GM21737 (cell line): ENCODE data around the gene ZNF3.
A peak's percentile ranks its signal among the peaks of the same experiment; 100 is the strongest.

Source experiments
- ATAC-seq: cut with Tn5 transposase; IDR thresholded peaks from one replicate; pipeline ENCODE4 v1.9.1; 2021; ENCODE audit warnings: mild to moderate bottlenecking, moderate library complexity; ENCODE audit not compliant: unreplicated experiment

Gene ZNF3

DNA sequence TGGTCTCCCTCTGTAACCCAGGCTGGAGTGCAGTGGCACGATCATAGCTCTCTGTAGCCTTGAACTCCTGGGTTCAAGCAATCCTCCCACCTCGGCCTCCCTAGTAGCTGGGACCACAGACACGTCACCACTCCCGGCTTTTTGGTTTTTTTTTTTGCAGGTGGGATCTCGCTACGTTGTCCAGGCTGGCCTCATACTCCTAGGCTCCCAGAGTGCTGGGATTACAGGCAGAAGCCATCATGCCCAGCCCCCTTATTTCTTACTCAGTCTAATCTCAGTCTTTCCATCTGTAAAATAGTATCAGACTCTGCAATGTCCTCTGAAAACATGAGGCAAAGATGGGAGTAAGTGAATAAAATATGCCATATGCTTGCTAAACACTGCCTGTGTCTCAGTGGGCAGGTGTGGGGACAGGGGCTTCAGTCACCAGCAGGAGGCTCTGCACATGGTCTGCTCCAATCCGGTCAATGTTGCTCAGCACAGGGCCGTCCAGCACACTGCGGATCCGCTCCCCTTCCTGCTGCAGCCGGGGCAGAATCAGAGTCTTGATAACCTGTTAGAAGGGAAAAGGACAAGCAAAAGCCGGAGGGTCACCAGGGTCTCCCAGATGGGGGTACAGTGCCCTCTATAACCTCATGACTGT is 28.1 kb upstream of the ZNF3 start:
- ATAC-seq, result no peak

DNA sequence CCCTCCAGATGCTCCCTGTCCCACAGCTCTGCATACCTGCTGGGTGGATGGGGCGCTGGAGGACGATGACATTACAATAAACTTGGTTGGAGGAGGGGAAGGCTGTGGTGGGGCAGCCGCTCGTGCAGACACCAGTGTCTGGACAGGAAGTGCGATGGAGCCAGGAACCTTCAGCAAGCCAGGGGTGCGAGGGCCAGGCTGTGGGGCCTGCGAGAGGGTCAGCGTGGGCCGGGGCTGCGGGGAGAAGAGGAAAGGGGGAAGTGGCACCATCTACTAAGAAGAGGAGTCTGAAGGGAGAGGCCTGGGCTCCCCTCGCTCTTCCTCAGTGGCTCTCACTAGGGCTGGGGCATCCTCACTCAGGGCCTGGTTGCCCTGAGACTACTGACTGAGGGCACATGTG is 26.4 kb upstream of the ZNF3 start:
- no peak for ATAC-seq

DNA sequence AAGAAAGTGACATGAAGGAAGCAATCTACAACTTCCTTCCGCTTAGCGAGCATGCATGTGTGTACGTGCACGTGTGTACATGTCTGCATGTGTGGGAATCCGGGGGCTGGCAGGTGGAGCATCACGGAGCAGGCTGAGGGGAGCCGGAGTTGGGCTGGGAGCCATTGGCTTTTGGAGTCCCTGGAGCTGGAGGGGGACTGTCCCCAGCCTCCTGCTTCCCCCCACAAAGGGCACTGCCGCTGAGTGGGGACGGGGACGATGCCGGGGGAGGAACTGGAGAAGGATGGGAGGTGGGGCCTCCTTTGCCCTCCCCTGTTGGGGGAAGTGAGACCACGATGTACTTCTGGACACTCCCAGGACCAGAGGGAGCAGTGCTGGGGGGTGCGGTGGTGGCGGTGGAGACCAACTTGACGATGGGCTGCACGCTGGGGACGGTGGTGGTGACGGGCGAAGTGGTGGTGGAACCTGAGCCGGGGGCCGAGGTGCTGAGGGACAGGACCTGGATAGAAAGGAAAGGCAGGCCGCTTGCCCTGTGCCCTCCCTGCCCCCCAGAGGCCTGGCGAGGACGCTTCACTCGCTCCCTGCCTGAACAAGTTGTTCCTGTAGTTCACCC is 25.7 kb upstream of the ZNF3 start:
- no peak for ATAC-seq

DNA sequence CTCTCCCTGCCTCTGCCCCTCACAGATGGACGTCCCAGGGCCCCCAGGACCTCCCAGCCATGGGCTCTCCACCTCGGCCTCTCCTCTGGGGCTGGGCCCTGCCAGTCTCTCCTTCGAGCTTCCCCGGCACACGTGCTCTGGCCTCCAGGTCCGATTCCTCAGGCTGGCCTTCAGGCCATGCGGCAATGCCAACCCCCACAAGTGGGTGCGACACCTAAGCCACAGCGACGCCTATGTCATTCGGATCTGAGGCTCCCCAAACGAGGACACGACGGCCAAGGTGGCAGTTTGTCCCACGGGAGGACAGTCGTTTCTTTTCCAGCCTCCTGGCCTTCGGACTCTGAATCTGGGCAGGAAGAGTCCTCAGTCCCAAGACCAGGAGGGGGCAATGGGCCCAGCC is 25.1 kb upstream of the ZNF3 start:
- no peak for ATAC-seq

DNA sequence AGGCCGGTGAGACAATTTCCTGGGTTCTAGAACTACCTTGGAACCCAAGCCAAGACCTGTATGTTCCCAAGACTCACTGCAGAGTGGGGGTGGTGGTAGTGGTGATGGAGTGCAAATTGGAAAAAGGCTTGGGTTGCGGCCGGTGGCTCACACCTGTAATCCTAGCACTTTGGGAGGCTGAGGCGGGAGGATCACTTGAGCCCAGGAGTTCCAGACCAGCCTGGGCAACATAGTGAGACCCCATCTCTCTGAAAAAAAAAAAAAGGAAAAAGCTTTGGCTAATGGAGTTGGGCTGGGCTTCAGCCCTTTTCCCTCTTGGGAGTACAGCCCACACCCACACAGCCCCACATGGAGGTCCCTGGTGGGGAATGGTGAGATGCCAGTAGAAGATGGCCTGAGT is 24.0 kb upstream of the ZNF3 start:
- ATAC-seq, result no peak

DNA sequence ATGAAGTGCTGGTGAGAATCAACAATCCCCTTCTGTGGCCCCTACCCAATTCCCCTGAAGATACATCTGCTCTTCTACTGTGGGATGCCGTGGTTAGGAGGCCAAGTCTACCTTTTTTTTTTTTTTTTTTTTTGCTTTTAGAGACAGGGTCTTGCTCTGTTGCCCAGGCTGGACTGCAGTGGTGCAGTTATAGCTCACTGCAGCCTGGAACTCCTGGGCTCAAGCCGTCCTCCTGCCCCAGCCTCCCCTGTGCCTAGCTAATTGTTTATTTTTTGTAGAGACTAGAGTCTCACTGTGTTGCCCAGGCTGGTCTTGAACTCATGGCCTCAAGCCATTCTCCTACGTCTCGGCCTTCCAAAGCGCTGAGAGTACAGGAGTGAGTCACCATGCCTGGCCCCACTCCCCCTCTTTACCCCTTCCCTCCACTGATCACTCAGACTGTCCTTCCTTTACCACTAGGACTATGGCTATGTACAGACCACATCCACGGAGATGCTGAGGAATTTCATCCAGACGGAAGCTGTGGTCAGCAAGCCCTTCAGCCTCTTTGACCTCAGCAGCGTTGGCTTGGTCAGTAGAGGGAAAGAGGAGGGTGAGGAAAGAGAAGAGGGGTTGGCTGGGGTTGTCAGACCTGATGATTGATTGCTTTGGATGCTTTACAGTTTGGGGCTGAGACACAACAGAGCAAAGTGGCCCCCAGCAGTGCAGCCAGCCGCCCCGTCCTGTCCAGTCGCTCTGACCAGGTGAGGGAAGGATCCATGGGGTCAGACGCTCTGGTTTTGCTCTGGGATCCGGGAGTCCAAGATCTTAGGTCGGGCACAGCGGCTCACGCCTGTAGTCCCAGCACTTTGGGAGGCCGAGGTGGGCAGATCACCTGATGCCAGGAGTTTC is 21.7 kb upstream of the ZNF3 start:
- ATAC-seq, result no peak

DNA sequence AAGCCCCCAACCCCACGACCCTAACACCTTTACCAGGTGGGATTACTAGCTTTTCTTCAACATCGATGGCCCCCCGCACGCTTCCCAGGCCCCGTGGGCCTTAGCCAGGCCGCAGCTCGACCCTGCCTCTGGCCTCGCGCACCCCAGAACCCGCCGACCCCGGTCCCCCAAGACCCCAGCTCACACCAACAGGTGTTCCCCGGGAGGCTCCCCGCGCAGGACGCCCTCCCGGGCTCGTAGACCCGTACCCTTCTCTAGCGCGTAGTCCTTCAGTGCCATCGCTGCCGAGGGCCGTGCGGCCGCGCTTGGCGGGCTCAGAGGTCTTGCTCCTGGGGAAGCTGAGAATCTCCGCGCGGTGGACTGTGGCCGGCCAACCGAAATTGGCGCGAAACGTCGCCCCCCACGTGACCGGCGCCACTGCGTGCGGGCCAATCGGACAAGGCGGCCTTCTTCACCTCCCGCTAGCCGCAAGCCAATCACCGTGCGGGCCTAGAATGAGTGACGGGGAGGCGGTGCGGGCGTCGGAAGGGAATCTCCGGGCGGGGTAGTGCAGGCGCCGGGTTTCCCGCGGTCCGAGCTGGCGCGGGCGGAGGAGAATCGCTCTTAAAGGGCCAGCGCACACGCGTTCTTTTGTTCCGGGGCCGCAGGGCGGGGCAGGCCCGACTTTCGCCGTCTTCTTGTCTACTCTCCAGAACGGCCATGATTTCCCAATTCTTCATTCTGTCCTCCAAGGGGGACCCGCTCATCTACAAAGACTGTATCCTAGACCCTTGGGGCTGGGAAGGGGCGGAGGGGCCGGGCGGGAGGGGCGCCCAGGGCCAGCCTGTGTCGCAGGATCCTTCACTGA is 19.7 kb upstream of the ZNF3 start, which contains the start of the genes AP4M1 and MCM7:
TSS of gene AP4M1 (plus strand) at position 628 of the 847 bp plus-strand sequence. CDS start at position 700, 72 bp downstream.
TSS of gene MCM7 (minus strand) at position 382 of the 847 bp plus-strand sequence. CDS start at position 279, 103 bp downstream.
- peak; percentile 79 for ATAC-seq

DNA sequence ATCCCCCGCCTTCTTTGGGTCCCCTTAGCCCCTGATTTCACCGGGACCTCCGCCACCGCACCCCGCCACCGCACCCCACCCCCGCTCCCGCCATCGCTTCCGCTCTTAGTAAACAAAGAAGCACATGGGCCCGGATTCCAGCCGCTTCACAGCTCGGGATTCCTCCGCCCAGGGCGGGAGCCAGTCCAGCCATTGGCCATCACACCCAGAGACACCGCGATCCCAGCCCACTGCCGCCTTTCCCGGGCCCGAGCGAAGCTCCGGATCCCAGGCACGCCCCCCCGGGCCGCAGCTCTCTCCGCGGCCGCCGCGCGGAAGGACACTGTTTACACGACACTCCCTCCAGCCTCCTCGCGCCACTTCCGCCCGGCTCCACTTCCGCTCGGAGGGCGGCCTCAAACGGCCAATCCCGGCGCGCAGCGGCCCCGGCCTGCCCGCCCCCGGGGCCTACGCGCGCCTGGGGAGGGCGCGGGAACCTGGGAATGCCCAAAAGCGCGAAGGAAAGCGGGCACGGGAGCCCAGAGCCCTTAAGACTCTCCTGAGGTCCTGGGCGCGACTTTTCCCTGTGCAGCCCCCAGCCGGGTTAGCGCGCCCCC is 19.0 kb upstream of the ZNF3 start:
- ATAC-seq, result peak; percentile 61

DNA sequence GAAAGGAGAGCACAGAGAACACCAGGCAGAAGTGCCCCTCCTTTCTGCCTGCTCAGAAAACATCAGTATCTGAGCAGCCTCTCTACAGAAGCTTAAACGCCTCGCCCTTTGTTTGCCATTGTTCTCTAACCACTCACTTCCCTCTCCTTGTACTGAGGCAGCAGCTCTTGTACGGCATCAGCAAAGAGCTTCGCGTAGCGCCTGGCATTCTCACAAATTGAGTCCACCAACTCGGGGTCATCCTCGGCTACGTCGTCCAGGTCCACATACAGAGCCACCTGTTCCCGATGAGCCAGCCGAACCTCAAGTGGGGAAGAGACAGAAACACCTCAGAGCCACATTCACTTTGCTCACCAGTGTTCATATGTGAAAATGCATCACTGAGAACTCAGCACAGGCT is 17.9 kb upstream of the ZNF3 start:
- no peak for ATAC-seq

DNA sequence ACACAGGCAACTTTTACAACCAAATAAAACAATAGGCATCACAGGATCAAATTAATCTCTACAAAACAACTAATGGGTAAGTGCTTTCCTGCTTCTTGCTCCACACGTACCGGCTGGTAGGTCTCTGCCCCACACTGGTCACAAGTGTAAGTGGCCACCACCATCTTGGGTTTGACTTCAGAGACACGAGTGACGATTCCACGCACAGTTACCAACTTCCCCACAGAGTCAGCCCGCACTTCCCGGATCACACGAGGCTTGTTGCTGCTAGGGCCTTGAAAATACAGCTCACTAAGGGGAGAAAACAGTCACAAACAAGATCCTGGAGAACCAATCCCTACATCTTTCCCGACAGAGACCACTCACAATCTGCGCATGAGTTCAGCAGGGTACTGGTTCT is 17.4 kb upstream of the ZNF3 start:
- ATAC-seq, result no peak

DNA sequence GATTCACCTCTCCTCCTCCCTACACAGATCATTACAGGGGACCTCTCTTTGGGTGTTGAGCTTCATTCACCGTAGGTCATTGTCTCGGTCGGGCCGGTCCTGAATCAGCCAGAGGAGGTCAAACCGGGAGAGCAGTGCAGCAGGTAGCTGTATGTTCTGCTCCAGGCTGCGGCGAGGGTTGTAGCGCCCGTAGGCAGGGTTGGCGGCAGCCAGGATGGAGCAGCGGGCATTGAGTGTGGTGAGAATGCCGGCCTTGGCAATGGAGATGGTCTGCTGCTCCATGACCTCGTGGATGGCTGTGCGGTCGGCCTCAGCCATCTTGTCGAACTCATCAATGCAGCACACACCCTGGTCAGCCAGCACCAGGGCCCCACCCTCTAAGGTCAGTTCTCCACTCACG is 14.2 kb upstream of the ZNF3 start:
- no peak for ATAC-seq

DNA sequence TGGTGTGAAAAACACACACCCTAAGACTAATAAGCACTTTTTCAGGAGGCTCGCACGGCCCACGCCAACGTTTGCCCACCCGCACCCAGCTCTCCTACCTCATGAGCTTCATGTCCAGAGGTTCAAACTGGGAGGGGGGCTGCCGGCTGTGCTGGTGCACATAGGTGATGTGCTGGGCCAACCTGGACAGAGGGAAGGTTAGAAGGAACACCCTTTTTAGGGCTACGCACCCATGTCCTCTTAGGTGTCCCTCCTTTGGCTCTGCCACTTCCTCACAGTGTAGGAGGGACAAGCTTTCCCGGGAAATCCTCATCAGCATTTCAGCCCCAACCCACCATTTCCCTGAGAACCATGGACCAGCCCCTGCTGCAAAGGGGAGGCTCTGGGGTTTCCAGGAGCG is 13.8 kb upstream of the ZNF3 start:
- no peak for ATAC-seq

DNA sequence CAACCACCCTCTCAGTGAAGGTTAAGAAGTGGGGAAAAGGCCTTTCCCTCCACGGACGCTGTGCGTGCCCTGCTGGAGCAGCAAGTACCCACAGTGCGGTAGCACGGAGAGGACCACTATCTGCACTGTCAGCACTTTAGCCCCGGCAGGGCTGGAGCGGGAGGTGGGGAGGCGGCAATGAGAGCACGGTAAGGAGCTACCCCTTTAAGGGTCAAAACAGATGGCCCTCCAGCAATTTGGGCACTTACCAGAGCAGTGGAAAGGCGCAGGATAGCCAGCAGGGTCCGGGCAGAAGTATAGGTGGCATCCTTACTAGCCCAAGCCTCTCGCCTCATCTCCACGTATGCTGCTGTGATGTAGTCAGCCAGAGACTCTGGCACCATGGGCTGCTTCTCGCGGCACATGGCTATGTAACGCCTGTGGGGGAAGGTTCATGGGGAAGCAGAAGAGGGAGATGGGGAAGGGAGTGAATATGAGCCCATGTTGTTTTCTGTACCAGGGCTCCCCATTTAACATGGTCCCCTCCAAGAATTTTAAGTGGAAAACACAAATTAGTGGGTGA is 12.5 kb upstream of the ZNF3 start:
- ATAC-seq, result no peak

DNA sequence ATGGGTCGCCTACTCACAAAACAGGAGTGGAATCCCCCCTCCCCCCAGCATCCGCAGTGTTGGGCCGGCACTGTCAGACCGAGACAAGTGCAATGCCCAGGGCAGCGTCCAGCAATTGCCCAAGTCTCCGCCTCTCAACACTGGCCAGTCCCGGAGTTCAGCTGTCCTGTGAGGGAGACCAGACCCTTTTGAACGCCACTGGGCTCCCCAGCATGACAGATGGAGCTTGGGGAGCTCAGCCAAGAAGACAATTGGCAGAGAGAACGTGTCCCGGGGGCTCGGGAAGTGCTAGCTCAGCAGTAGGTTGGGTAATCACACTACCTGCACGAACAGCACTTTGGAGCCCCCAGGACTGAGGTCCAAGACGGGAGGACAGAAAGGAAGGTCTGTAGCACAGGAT is 12.0 kb upstream of the ZNF3 start:
- no peak for ATAC-seq

DNA sequence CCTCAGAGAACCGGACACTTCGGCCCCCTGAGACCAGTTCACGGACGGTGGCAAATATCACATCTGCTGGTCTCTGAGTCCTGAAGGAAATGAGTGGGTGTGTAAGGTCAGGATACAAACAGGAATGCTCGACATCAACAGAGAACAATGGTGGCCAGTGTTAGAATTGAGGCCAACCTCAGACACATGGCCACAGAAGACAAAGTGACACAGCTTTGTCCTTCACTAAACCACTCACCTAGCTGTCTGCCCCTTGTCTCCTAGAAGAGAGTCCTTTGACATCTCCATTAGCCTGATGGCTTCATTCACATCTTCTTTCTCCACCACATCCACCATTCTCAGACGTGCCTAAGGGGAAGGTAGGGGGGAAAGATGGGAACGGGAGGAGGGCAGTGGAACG is 11.5 kb upstream of the ZNF3 start:
- ATAC-seq, result no peak

DNA sequence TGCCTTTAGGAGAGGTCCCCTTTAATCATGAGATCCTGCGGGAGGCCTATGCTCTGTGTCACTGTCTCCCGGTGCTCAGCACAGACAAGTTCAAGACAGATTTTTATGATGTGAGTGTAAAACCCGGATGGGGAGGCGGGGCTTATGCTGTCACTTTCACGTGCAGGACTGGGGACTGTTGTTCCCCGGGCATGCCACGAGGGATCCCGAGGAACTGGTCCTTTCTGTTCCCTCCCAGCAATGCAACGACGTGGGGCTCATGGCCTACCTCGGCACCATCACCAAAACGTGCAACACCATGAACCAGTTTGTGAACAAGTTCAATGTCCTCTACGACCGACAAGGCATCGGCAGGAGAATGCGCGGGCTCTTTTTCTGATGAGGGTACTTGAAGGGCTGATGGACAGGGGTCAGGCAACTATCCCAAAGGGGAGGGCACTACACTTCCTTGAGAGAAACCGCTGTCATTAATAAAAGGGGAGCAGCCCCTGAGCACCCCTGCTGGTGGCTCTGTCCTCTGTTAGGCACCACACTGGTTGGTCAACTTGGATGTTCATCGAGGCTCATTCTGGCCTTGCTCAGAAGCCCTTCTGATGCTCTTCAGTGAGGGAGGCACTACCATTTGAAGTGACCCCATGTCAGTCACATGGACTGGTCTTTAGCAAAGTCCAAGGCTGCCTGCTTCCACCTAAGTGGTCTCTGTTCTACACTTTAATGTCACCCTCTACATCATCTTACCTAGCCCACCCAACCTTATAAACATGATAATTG is 10.1 kb upstream of the ZNF3 start:
- no peak for ATAC-seq

DNA sequence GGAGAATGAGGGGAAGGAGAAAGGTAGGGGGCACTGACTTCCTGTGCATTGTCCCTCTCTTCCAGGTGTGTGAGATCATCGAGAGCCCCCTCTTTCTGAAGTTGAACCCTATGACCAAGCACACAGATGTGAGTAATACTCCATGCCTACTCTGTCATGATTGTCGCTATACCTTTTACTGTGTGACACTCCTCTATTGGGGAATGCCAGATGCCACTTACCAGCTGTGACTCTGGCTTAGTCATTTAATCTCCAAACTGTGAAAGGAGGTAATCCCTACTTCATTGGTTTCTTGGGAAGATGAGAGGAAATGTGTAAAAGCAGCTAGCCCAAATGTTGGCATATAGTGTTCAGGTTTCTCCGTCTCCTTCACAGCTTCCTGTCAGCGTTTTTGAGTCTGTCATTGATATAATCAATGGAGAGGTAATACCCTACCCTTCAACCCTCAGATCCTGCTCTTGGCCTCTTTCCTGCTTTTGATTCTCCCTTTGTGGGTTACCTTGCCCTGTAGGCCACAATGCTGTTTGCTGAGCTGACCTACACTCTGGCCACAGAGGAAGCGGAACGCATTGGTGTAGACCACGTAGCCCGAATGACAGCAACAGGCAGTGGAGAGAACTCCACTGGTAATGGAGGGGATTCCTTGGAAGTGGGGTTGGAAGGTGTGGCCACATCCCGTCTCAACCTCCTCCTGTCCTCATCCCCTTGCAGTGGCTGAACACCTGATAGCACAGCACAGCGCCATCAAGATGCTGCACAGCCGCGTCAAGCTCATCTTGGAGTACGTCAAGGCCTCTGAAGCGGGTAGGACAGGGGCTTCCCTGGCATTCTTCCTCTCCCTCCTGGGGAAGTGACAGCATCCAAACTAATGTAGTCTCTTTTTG is 9.2 kb upstream of the ZNF3 start:
- ATAC-seq, result no peak

DNA sequence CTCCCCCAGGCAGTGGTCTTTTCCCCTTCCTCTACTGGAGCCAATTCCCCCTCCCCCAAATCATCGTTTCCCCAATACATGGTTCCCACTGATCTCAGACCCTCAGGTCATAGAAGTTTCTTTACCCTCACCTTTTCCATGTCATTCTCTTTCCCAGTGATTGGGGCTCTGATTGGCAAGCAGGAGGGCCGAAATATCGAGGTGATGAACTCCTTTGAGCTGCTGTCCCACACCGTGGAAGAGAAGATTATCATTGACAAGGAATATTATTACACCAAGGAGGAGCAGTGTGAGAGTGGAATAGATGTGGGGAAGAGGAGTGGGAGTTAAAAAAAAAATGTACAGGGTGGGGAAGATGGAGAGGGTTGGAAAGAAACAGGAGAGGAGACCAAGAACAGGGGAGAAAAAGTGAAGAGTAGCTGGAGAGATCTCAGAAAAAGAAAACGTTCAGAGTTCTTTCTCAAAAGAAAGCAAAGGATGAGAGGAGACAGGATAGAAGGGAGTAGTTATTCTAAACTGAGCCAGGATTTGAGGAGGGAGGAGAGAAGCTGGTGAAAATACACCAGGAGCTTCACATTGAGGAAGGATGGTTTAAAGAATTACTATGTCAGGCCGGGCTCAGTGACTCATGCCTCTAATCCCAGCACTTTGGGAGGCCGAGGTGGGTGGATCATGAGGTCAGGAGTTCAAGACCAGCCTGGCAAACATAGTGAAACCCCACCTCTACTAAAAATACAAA is 8.1 kb upstream of the ZNF3 start:
- no peak for ATAC-seq
